Vagina (tissue), 2 donors: ENCODE data around the gene CYP11A1.

ENCODE experiments used
- CTCF ChIP-seq, 3 experiments: fragments of 450-650 bp in 2 of 3; fragments of 200-600 bp in 1 of 3; sonication (generic) in 1 of 3; IDR thresholded peaks; one replicate each; pipeline ENCODE4 v1.5.1; 2017 to 2019; ENCODE audit warnings: antibody characterized with exemption in 3 of 3, mild to moderate bottlenecking in 2 of 3, moderate library complexity in 2 of 3
- POLR2A ChIP-seq, 2 donors: fragments of 450-650 bp; IDR thresholded peaks; one replicate each; pipeline ENCODE4 v1.6.1; 2017; ENCODE audit warnings: antibody characterized with exemption in 2 of 2, mild to moderate bottlenecking in 2 of 2, moderate library complexity in 2 of 2
- POLR2AphosphoS5 ChIP-seq, 2 donors: sonication (generic); formaldehyde crosslinking; IDR thresholded peaks; one replicate each; pipeline ENCODE4 v1.9.0; 2017; ENCODE audit warnings: antibody characterized with exemption in 2 of 2, mild to moderate bottlenecking in 2 of 2, low read depth in 1 of 2; ENCODE audit not compliant: insufficient read depth in 1 of 2

- no peak for TF ChIP-seq CTCF (IDR thresholded peaks at IDR 0.05)
- TF ChIP-seq POLR2A (IDR thresholded peaks at IDR 0.05), result no peak
- TF ChIP-seq POLR2AphosphoS5 (IDR thresholded peaks at IDR 0.05; ENCODE audit: insufficient read depth in 1 of 2, low read depth in 1 of 2), result no peak
Measured at GRCh38 chr15:74381481-74381880, 14.0 kb upstream of the CYP11A1 start.
